Thyroid gland (tissue), 4 donors: ENCODE data around the gene CDC37. TPM values are rescaled to one million over a fixed set of nuclear protein-coding genes. Genes with fewer than 3 reads are reported as not detected.
"Not testable (repeated sequence)": the region's sequence is repeated elsewhere in the genome, so short reads cannot be mapped to it uniquely, and the experiment has no call there.

Experiments
- DNase-seq, 2 donors: peaks; one replicate each; pipeline ENCODE4 v3.0.0-alpha.2; 2019
- H3K27ac ChIP-seq, 3 donors: fragments of 200-600 bp; sonication (generic); 1 replicate in 2 of 3; 2 replicates in 1 of 3; pipeline ENCODE4 v1.5.1; 2016 to 2019; ENCODE audit warnings: mild to moderate bottlenecking in 1 of 3, moderate library complexity in 1 of 3
- H3K27me3 ChIP-seq: fragments of 200-600 bp; sonication (generic); one replicate; pipeline ENCODE4 v1.5.1; 2019
- H3K36me3 ChIP-seq, 2 donors: fragments of 200-600 bp; sonication (generic); one replicate each; pipeline ENCODE4 v1.5.1; 2016 to 2019
- H3K4me1 ChIP-seq, 2 donors: fragments of 200-600 bp; sonication (generic); one replicate each; pipeline ENCODE4 v1.5.1; 2017 to 2019
- H3K4me3 ChIP-seq, 3 donors: fragments of 200-600 bp; sonication (generic); replicated peaks in 1 of 3; 1 replicate in 2 of 3; 2 replicates in 1 of 3; pipeline ENCODE4 v1.5.1; 2016; ENCODE audit warnings: mild to moderate bottlenecking in 1 of 3
- H3K9me3 ChIP-seq: fragments of 200-600 bp; sonication (generic); one replicate; pipeline ENCODE4 v1.5.1; 2017
- POLR2A ChIP-seq, 2 donors: fragments of 450-650 bp; IDR thresholded peaks; one replicate each; pipeline ENCODE4 v1.6.1; 2017; ENCODE audit warnings: antibody characterized with exemption in 2 of 2, mild to moderate bottlenecking in 2 of 2, moderate library complexity in 1 of 2
- WGBS, 2 donors: methylation state at CpG; one replicate each; pipeline ENCODE4 v1.1.5; 2017; 5-methylcytosine and 5-hydroxymethylcytosine counted together
- intact Hi-C: fragments of 100-400 bp; cut with DNase I; formaldehyde crosslinking; loops from one replicate; pipeline ENCODE4 v1.15.1; 2023
- total RNA-seq, 4 donors: library from RNA; depleted of rRNA; stranded (reverse); fragments of >200 nt; gene quantifications; one replicate each; pipeline ENCODE4 v1.2.3, GENCODE V29; 2016
- TF ChIP-seq, protein P1 (sequence below), 6 experiments: fragments of 200-600 bp in 3 of 6; fragments of 450-650 bp in 3 of 6; sonication (generic) in 3 of 6; IDR thresholded peaks; one replicate each; pipeline ENCODE4 v1.5.1; 2016 to 2019; ENCODE audit warnings: antibody characterized with exemption in 6 of 6, mild to moderate bottlenecking in 2 of 6, inconsistent platforms in 1 of 6, moderate library complexity in 1 of 6

CDC37 gene
- total RNA-seq, 4 donors from 2014 or later, result 99.7 to 154 (median 125) TPM

- Histone ChIP-seq H3K36me3 (no peaks in the 10 kb centered on the region), H3K4me3 (no peak overlapping the region), H3K9me3 (no peaks in the 10 kb centered on the region), H3K4me1 (peaks cover 20 to 48% of the 10 kb centered on the region in 2 donors), H3K27ac (no peak overlapping the region), H3K27me3 (peaks cover 41% of the 10 kb centered on the region)
- TF ChIP-seq POLR2A (IDR thresholded peaks at IDR 0.05), result no peak
- TF ChIP-seq, protein P1, sequence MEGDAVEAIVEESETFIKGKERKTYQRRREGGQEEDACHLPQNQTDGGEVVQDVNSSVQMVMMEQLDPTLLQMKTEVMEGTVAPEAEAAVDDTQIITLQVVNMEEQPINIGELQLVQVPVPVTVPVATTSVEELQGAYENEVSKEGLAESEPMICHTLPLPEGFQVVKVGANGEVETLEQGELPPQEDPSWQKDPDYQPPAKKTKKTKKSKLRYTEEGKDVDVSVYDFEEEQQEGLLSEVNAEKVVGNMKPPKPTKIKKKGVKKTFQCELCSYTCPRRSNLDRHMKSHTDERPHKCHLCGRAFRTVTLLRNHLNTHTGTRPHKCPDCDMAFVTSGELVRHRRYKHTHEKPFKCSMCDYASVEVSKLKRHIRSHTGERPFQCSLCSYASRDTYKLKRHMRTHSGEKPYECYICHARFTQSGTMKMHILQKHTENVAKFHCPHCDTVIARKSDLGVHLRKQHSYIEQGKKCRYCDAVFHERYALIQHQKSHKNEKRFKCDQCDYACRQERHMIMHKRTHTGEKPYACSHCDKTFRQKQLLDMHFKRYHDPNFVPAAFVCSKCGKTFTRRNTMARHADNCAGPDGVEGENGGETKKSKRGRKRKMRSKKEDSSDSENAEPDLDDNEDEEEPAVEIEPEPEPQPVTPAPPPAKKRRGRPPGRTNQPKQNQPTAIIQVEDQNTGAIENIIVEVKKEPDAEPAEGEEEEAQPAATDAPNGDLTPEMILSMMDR (IDR thresholded peaks at IDR 0.05), result no peak
- 8 to 10% methylated on average over 18 to 29 of the region's 30 CpGs for WGBS, 2 donors
- DNase-seq, result no peak
- intact Hi-C loops, result no loop called here
Measured at GRCh38 chr19:10417541-10418234, 14.3 kb upstream of the CDC37 start.

GRCh38 chr19:10416380-10417257, 13.3 kb upstream of the CDC37 start:
- Histone ChIP-seq H3K27me3 (peaks cover 34% of the 10 kb centered on the region), H3K27ac (no peak overlapping the region), H3K4me3 (peak overlapping the region in 1 of 3 donors; percentile 23), H3K36me3 (no peaks in the 10 kb centered on the region), H3K4me1 (peaks cover 20 to 48% of the 10 kb centered on the region in 2 donors), H3K9me3 (no peaks in the 10 kb centered on the region)
- intact Hi-C loops, result no loop called here
- 7% methylated on average over 12 to 46 of the region's 67 CpGs for WGBS, 2 donors
- TF ChIP-seq POLR2A (IDR thresholded peaks at IDR 0.05), result no peak
- TF ChIP-seq, protein P1 (IDR thresholded peaks at IDR 0.05), result peak; percentile 53 to 77 (median 56)
- DNase-seq, result peak; percentile 57 to 60

- no peak for DNase-seq
- H3K4me3 ChIP-seq, result peak overlapping the region in 1 of 3 donors; percentile 23
- peaks cover 19 to 46% of the 10 kb centered on the region in 2 donors for H3K4me1 ChIP-seq
- no peak overlapping the region for H3K27ac ChIP-seq
- no peaks in the 10 kb centered on the region for H3K9me3 ChIP-seq
- peaks cover 30% of the 10 kb centered on the region for H3K27me3 ChIP-seq
- intact Hi-C loops, result no loop called here
- TF ChIP-seq, protein P1 (IDR thresholded peaks at IDR 0.05), result no peak
- no peak for TF ChIP-seq POLR2A (IDR thresholded peaks at IDR 0.05)
- no peaks in the 10 kb centered on the region for H3K36me3 ChIP-seq
- 1 to 8% methylated on average over 9 of the region's 9 CpGs for WGBS, 2 donors
Measured at GRCh38 chr19:10416083-10416379, 12.7 kb upstream of the CDC37 start.

- DNase-seq, result no peak
- no peaks in the 10 kb centered on the region for H3K36me3 ChIP-seq
- intact Hi-C loops, result no loop called here
- no peak overlapping the region for H3K27ac ChIP-seq
- H3K27me3 ChIP-seq, result no peaks in the 10 kb centered on the region
- H3K4me3 ChIP-seq, result no peak overlapping the region
- 76 to 78% methylated on average over 13 of the region's 13 CpGs for WGBS, 2 donors
- H3K4me1 ChIP-seq, result peaks cover 4 to 11% of the 10 kb centered on the region in 2 donors
- TF ChIP-seq POLR2A (IDR thresholded peaks at IDR 0.05), result no peak
- TF ChIP-seq, protein P1 (IDR thresholded peaks at IDR 0.05), result no peak
- H3K9me3 ChIP-seq, result no peaks in the 10 kb centered on the region
Measured at GRCh38 chr19:10412257-10412977, 9.1 kb upstream of the CDC37 start.

DNA sequence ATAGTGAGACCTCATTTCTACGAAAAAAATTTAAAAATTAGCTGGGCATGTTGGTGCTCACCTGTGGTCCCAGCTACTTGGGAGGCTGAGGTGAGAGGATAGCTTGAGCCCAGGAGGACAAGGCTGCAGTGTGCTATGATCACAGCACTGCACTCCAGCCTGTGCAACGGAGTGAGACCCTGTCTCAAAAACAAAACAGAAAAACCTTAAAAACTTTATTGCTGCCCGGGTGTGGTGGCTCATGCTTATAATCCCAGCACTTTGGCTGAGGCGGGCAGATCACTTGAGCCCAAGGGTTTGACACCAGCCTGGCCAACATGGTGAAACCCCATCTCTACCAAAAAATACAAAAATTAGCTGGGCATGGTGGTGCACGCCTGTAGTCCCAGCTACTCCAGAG, 7.9 kb upstream of the CDC37 start:
- 61 to 65% methylated on average over 5 of the region's 5 CpGs for WGBS, 2 donors
- H3K9me3 ChIP-seq, H3K36me3 ChIP-seq, intact Hi-C loops, H3K27ac ChIP-seq, H3K4me3 ChIP-seq, H3K4me1 ChIP-seq, H3K27me3 ChIP-seq, DNase-seq: not testable (repeated sequence)
